OCI-LY1 (cell line): ENCODE data around the gene C1orf159.

Source experiments
- EZH2 ChIP-seq: fragments of 200-600 bp; sonication (generic), shearing (Covaris generic); IDR thresholded peaks from 2 replicates; pipeline ENCODE4 v1.8.0; 2017; ENCODE audit warnings: borderline replicate concordance, mixed run types, mild to moderate bottlenecking, antibody characterized with exemption, low read length, moderate library complexity, mixed read lengths
- TF ChIP-seq, protein P1 (sequence below): fragments of 200-600 bp; sonication (generic), shearing (Covaris generic); IDR thresholded peaks from 2 replicates; pipeline ENCODE4 v1.5.1; 2017; ENCODE audit warnings: mild to moderate bottlenecking, antibody characterized with exemption, low read length, moderate library complexity, mixed read lengths

DNA sequence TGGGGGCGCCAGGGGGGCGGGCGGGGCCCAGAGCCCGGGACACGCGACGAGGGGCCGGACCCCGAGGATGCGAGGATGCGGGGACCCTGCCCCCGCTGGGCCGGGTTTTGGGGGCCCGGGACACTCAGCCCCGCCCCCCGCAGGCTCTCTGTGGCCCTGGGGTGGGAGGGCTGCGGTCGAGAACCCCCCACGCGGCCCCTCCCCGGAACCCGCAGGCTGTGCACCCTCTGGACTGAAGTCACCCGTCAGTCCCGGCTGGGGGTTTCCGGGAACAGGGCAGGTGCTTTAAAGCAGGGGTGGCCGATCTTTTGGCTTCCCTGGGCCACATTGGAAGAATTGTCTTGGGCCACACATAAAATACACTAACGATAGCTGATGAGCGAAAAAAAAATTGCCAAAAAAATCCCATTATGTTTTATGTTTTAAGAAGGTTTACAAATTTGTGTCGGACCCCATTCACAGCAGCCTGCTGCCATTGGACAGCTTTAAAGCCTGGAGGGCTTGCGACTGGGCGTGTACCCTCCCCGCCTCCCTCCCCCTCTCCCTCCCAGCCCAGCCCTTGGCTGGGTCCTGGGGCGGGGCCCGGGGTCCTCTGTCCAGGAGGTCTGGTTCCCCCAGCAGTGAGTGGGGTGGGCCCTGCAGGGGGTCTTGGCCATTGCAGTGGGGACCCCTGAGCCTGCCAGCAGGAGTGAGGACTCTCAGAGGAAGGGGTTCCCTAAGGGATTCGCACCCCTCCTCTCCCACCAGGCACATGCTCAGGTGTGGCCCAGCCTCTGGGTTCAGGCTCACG is 21.6 kb upstream of the C1orf159 start:
- TF ChIP-seq, protein P1, sequence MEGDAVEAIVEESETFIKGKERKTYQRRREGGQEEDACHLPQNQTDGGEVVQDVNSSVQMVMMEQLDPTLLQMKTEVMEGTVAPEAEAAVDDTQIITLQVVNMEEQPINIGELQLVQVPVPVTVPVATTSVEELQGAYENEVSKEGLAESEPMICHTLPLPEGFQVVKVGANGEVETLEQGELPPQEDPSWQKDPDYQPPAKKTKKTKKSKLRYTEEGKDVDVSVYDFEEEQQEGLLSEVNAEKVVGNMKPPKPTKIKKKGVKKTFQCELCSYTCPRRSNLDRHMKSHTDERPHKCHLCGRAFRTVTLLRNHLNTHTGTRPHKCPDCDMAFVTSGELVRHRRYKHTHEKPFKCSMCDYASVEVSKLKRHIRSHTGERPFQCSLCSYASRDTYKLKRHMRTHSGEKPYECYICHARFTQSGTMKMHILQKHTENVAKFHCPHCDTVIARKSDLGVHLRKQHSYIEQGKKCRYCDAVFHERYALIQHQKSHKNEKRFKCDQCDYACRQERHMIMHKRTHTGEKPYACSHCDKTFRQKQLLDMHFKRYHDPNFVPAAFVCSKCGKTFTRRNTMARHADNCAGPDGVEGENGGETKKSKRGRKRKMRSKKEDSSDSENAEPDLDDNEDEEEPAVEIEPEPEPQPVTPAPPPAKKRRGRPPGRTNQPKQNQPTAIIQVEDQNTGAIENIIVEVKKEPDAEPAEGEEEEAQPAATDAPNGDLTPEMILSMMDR = no peak
- TF ChIP-seq EZH2 = no peak
